ENCODE measurements around the gene COX17. TPM values are rescaled to one million over a fixed set of nuclear protein-coding genes. Genes with fewer than 3 reads are reported as not detected.

COX17 gene
- total and polyA plus RNA-seq, 9 of the 15 experiments (the other 6 are each of a cell fraction or from before 2014, with no cell fraction given) = 29.1 to 167 (median 60.6) TPM

GRCh38 chr3:119702530-119703527 is 25.6 kb upstream of the COX17 start, which contains the start of gene CFAP91:
Gene CFAP91 (plus strand): TSS chr3:119703022. CDS start chr3:119703099, 77 bp downstream.
- Histone ChIP-seq H3K36me3 (ENCODE audit: control insufficient read depth, insufficient read depth, low read length) (no peaks in the 10 kb centered on the region), H4K20me1 (replicated peaks; ENCODE audit: control insufficient read depth, insufficient read depth, low read length) (no peaks in the 10 kb centered on the region), H3K4me1 (replicated peaks in 1 of 2; ENCODE audit: control insufficient read depth in 2 of 2, insufficient read depth in 2 of 2, low read length in 2 of 2) (peaks cover 0 to 2% of the 10 kb centered on the region in 2 experiments; a peak in 1 of 5 replicates), H3K4me3 (no peak within 1 kb of the TSS), H3K4me2 (ENCODE audit: insufficient read depth, low read length) (no peak within 1 kb of the TSS), H3K27me3 (ENCODE audit: control insufficient read depth in 2 of 2, insufficient read depth in 2 of 2, low read length in 2 of 2) (no peaks in the 10 kb centered on the region), H3K79me2 (ENCODE audit: control insufficient read depth, insufficient read depth, low read length) (no peaks in the 10 kb centered on the region), H3K9me3 (replicated peaks; ENCODE audit: control insufficient read depth, insufficient read depth, low read depth, low read length) (no peaks in the 10 kb centered on the region; the same call in none of the 2 replicates), H3K9me1 (ENCODE audit: control insufficient read depth, insufficient read depth, low read length) (no peaks in the 10 kb centered on the region), H3K27ac (ENCODE audit: extremely low read depth, low read depth, low read length) (no peak within 1 kb of the TSS), H2AFZ (ENCODE audit: low read depth, low read length) (no peak within 1 kb of the TSS), H3K9ac (ENCODE audit: insufficient read depth in 1 of 2, low read depth in 2 of 2, low read length in 2 of 2) (no peak within 1 kb of the TSS)
- ChIA-PET POLR2A (no interaction called here), CTCF (ENCODE audit: low intra/inter-chr PET ratio) (no interaction called here)
- no TSS peak for BruUV-seq (replicated peaks)
- FAIRE-seq (no peak), DNase-seq (ENCODE audit: extremely low read depth in 1 of 4, low spot score in 3 of 4) (peak in 3 of 4 experiments; percentile 6 to 23 (median 18)), ATAC-seq (no peak; the same call in 2 of the 3 replicates)
- 77% methylated on average over 24 of the region's 59 CpGs for WGBS (ENCODE audit: insufficient coverage, low coverage, missing lambda C conversion rate)
- intact Hi-C loops (cut with micrococcal nuclease) (no loop called here), in situ Hi-C loops (cut with MboI) (no loop called here)
- TF ChIP-seq FOSL1 (tag; conservative IDR thresholded peaks at IDR 0.05) (no peak), HNRNPLL (IDR thresholded peaks at IDR 0.05; ENCODE audit: low read depth, low read length, poor library complexity, severe bottlenecking) (no peak), PHF8 (IDR thresholded peaks at IDR 0.05; ENCODE audit: borderline replicate concordance, low read length) (no peak), PBX2 (CRISPR knock-in tag; IDR thresholded peaks at IDR 0.05; ENCODE audit: low read depth) (no peak), PBX2 (tag; conservative IDR thresholded peaks at IDR 0.05; ENCODE audit: low read depth) (no peak), TBP (optimal IDR thresholded peaks at IDR 0.05; ENCODE audit: low read depth, low read length) (no peak), ZNF57 (CRISPR knock-in tag; IDR thresholded peaks at IDR 0.05) (no peak), ZBTB33 (CRISPR knock-in tag; IDR thresholded peaks at IDR 0.05) (peak; percentile 49; the same call in 1 of the 2 replicates), NCOA4 (IDR thresholded peaks at IDR 0.05; ENCODE audit: partially characterized antibody) (no peak), RFX1 (IDR thresholded peaks at IDR 0.05) (peak; percentile 63), ZNF324 (CRISPR knock-in tag; IDR thresholded peaks at IDR 0.05) (no peak), CREB3L1 (IDR thresholded peaks at IDR 0.05; ENCODE audit: borderline replicate concordance, low read depth) (no peak)
